ENCODE data around the gene HMBS.
A peak's percentile ranks its signal among the peaks of the same experiment; 100 is the strongest.
"Not testable (repeated sequence)": the region's sequence is repeated elsewhere in the genome, so short reads cannot be mapped to it uniquely, and the experiment has no call there.

The HMBS gene

GRCh38 chr11:119084663-119085436, at the start of gene HMBS:
Gene HMBS (plus strand): TSS chr11:119084881. CDS start chr11:119085034, 153 bp downstream.
- peak; percentile 92 for DNase-seq

GRCh38 chr11:119038884-119039283, 45.8 kb upstream of the HMBS start:
- no peak for DNase-seq

GRCh38 chr11:119039471-119039870, 45.2 kb upstream of the HMBS start:
- DNase-seq = not testable (repeated sequence)

- DNase-seq = no peak
These were observed 42.7 kb upstream of the HMBS start for GRCh38 chr11:119041821-119042514.

- DNase-seq = no peak
These were observed 41.8 kb upstream of the HMBS start for GRCh38 chr11:119042927-119043326.

- DNase-seq = no peak
These were observed 40.0 kb upstream of the HMBS start for GRCh38 chr11:119044708-119045107.

- DNase-seq = no peak
These were observed 38.2 kb upstream of the HMBS start for GRCh38 chr11:119046489-119046888.

GRCh38 chr11:119047205-119047604, 37.5 kb upstream of the HMBS start:
- no peak for DNase-seq

GRCh38 chr11:119048644-119049043, 36.0 kb upstream of the HMBS start:
- no peak for DNase-seq

GRCh38 chr11:119049081-119049480, 35.6 kb upstream of the HMBS start:
- DNase-seq = no peak

- no peak for DNase-seq
These were observed 33.1 kb upstream of the HMBS start for GRCh38 chr11:119051440-119052162.

GRCh38 chr11:119052163-119052814, 32.4 kb upstream of the HMBS start:
- no peak for DNase-seq

GRCh38 chr11:119054418-119054817, 30.3 kb upstream of the HMBS start:
- DNase-seq = no peak

GRCh38 chr11:119055901-119056300, 28.8 kb upstream of the HMBS start:
- DNase-seq = no peak

- peak; percentile 29 for DNase-seq
These were observed 28.2 kb upstream of the HMBS start for GRCh38 chr11:119056421-119056999.

- DNase-seq = peak; percentile 94
These were observed 27.5 kb upstream of the HMBS start, which contains the start of gene HYOU1 for GRCh38 chr11:119057000-119057769. Gene HYOU1 (minus strand): TSS chr11:119057205. CDS start chr11:119056160, 1,045 bp downstream.

- not testable (repeated sequence) for DNase-seq
These were observed 25.6 kb upstream of the HMBS start for GRCh38 chr11:119059128-119059527.

- DNase-seq = no peak
These were observed 23.4 kb upstream of the HMBS start for GRCh38 chr11:119061256-119061655.

- no peak for DNase-seq
These were observed 21.9 kb upstream of the HMBS start for GRCh38 chr11:119062779-119063178.

- peak; percentile 22 for DNase-seq
These were observed 19.3 kb upstream of the HMBS start for GRCh38 chr11:119065369-119065768.

GRCh38 chr11:119067371-119068222, 17.1 kb upstream of the HMBS start, which contains the start of gene VPS11:
Gene VPS11 (plus strand): TSS chr11:119067818. CDS start chr11:119067824, 6 bp downstream.
- peak; percentile 93 for DNase-seq
